ENCODE results near the gene PHC3.

Gene PHC3

DNA sequence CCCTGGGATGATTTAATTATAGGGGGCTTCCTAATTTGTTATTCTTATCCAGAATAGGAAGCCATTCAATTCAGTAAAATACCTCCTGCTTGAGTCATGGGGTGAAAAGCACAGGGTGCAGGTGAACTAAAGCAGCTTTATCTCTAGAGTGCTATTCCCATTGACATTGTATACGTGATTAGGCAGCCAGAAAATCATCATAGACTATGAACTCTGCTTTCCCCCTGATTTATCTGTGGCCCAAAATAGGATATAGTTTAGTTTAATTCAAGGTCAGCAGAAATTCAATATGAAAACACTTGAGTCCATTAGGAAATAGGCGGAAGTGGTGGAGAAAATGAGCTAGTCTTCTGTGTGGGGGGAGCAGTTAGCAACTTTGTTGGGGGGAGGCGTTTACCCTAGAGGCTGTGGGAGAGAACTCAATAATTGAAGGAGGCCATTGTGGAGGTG lies 22.5 kb upstream of the PHC3 start:
- no peak overlapping the region for H3K9ac ChIP-seq (ENCODE audit: low read length)
- no peaks in the 10 kb centered on the region for H4K20me1 ChIP-seq (ENCODE audit: low read depth, low read length)
- no peaks in the 10 kb centered on the region for H3K27me3 ChIP-seq (ENCODE audit: low read length)
- H3K9me3 ChIP-seq (ENCODE audit: insufficient read depth, low read length), result no peaks in the 10 kb centered on the region
- no peaks in the 10 kb centered on the region for H3F3A ChIP-seq (ENCODE audit: insufficient read depth)
- no peak overlapping the region for H3K27ac ChIP-seq (ENCODE audit: low read depth, low read length)
- TF ChIP-seq, protein P1, sequence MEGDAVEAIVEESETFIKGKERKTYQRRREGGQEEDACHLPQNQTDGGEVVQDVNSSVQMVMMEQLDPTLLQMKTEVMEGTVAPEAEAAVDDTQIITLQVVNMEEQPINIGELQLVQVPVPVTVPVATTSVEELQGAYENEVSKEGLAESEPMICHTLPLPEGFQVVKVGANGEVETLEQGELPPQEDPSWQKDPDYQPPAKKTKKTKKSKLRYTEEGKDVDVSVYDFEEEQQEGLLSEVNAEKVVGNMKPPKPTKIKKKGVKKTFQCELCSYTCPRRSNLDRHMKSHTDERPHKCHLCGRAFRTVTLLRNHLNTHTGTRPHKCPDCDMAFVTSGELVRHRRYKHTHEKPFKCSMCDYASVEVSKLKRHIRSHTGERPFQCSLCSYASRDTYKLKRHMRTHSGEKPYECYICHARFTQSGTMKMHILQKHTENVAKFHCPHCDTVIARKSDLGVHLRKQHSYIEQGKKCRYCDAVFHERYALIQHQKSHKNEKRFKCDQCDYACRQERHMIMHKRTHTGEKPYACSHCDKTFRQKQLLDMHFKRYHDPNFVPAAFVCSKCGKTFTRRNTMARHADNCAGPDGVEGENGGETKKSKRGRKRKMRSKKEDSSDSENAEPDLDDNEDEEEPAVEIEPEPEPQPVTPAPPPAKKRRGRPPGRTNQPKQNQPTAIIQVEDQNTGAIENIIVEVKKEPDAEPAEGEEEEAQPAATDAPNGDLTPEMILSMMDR (IDR thresholded peaks at IDR 0.05; ENCODE audit: insufficient read depth, low read length, poor library complexity, severe bottlenecking), result no peak
- no peak for TF ChIP-seq EZH2phosphoT487 (conservative IDR thresholded peaks at IDR 0.05; ENCODE audit: low read length)
- no peak overlapping the region for H3K4me2 ChIP-seq (ENCODE audit: low read depth, low read length, poor library complexity, severe bottlenecking)
- no peaks in the 10 kb centered on the region for H3K36me3 ChIP-seq (ENCODE audit: low read length)
- no peaks in the 10 kb centered on the region for H3K9me2 ChIP-seq (replicated peaks; ENCODE audit: insufficient read depth, low read length)
- H2AFZ ChIP-seq (ENCODE audit: low read depth, low read length, severe bottlenecking), result no peak overlapping the region
- no peaks in the 10 kb centered on the region for H3K79me2 ChIP-seq (ENCODE audit: insufficient read depth, low read length)
- H3K4me3 ChIP-seq (ENCODE audit: insufficient read depth, low read length, poor library complexity, severe bottlenecking), result no peak overlapping the region

- H3K9me3 ChIP-seq (ENCODE audit: insufficient read depth, low read length), result no peaks in the 10 kb centered on the region
- no peak overlapping the region for H3K4me3 ChIP-seq (ENCODE audit: insufficient read depth, low read length, poor library complexity, severe bottlenecking)
- no peaks in the 10 kb centered on the region for H3K36me3 ChIP-seq (ENCODE audit: low read length)
- H2AFZ ChIP-seq (ENCODE audit: low read depth, low read length, severe bottlenecking), result no peak overlapping the region
- H3K27ac ChIP-seq (ENCODE audit: low read depth, low read length), result no peak overlapping the region
- no peak overlapping the region for H3K4me2 ChIP-seq (ENCODE audit: low read depth, low read length, poor library complexity, severe bottlenecking)
- H3K9ac ChIP-seq (ENCODE audit: low read length), result no peak overlapping the region
- no peaks in the 10 kb centered on the region for H3K9me2 ChIP-seq (replicated peaks; ENCODE audit: insufficient read depth, low read length)
- H3K27me3 ChIP-seq (ENCODE audit: low read length), result no peaks in the 10 kb centered on the region
- H4K20me1 ChIP-seq (ENCODE audit: low read depth, low read length), result no peaks in the 10 kb centered on the region
- no peaks in the 10 kb centered on the region for H3F3A ChIP-seq (ENCODE audit: insufficient read depth)
- TF ChIP-seq, protein P1 (IDR thresholded peaks at IDR 0.05; ENCODE audit: insufficient read depth, low read length, poor library complexity, severe bottlenecking), result no peak
- no peak for TF ChIP-seq EZH2phosphoT487 (conservative IDR thresholded peaks at IDR 0.05; ENCODE audit: low read length)
- no peaks in the 10 kb centered on the region for H3K79me2 ChIP-seq (ENCODE audit: insufficient read depth, low read length)
Measured at GRCh38 chr3:170203457-170203856, 21.9 kb upstream of the PHC3 start.

DNA sequence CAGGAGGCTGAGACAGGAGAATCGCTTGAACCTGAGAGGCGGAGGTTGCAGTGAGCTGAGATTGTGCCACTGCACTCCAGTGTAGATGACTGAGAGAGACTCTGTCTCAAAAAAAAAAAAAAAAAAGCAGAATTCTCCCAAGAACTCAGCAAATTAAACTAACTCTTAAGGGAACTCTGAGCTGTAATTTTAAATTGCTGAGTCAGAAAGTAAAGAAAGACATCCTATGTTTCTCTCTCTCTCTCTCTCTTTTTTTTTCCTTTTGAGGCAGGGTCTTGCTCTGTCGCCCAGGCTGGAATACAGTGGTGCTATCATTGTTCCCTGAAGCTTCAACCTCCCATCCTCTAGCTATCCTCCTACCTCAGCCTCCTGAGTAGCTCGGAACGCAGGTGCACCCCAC lies 20.0 kb upstream of the PHC3 start:
- Histone ChIP-seq H3K27ac (ENCODE audit: low read depth, low read length) (no peak overlapping the region), H3K36me3 (ENCODE audit: low read length) (no peaks in the 10 kb centered on the region), H3K4me3 (ENCODE audit: insufficient read depth, low read length, poor library complexity, severe bottlenecking) (no peak overlapping the region), H3K9ac (ENCODE audit: low read length) (no peak overlapping the region), H3K79me2 (ENCODE audit: insufficient read depth, low read length) (no peaks in the 10 kb centered on the region), H3K9me3 (ENCODE audit: insufficient read depth, low read length) (no peaks in the 10 kb centered on the region), H4K20me1 (ENCODE audit: low read depth, low read length) (no peaks in the 10 kb centered on the region), H3K27me3 (ENCODE audit: low read length) (no peaks in the 10 kb centered on the region), H3K9me2 (replicated peaks; ENCODE audit: insufficient read depth, low read length) (no peaks in the 10 kb centered on the region), H3K4me2 (ENCODE audit: low read depth, low read length, poor library complexity, severe bottlenecking) (no peak overlapping the region), H3F3A (ENCODE audit: insufficient read depth) (no peaks in the 10 kb centered on the region), H2AFZ (ENCODE audit: low read depth, low read length, severe bottlenecking) (no peak overlapping the region)
- TF ChIP-seq, protein P1 (IDR thresholded peaks at IDR 0.05; ENCODE audit: insufficient read depth, low read length, poor library complexity, severe bottlenecking), result no peak
- TF ChIP-seq EZH2phosphoT487 (conservative IDR thresholded peaks at IDR 0.05; ENCODE audit: low read length), result no peak
